ENCODE measurements around the gene NEK10. TPM values are rescaled to one million over a fixed set of nuclear protein-coding genes. Genes with fewer than 3 reads are reported as not detected.

NEK10 gene
- total RNA-seq, 1 experiment from 2014 or later: 0.66 TPM

GRCh38 chr3:27345045-27345444, 24.1 kb downstream of the NEK10 start:
- DNase-seq: no peak
- Histone ChIP-seq H3K79me1 (ENCODE audit: insufficient read depth, low read depth, low read length, poor library complexity, severe bottlenecking) (no peaks in the 10 kb centered on the region), H3K56ac (ENCODE audit: insufficient read length, low read depth, low read length) (no peak overlapping the region), H3K9me3 (ENCODE audit: control insufficient read depth, low read depth, low read length) (no peaks in the 10 kb centered on the region), H2BK5ac (ENCODE audit: insufficient read length, low read length) (no peak overlapping the region), H4K91ac (ENCODE audit: insufficient read length, low read depth, low read length) (no peak overlapping the region), H3K9ac (ENCODE audit: extremely low read depth, insufficient read length, low read length) (no peak overlapping the region), H2AFZ (ENCODE audit: low read length) (no peak overlapping the region), H2BK12ac (ENCODE audit: insufficient read length, low read depth, low read length) (no peak overlapping the region), H3K79me2 (ENCODE audit: insufficient read depth, low read length) (no peaks in the 10 kb centered on the region), H3K4ac (ENCODE audit: low read depth, low read length) (no peak overlapping the region), H3K27ac (ENCODE audit: insufficient read length, low read depth, low read length) (no peak overlapping the region), H3K14ac (ENCODE audit: insufficient read depth, low read length) (no peak overlapping the region), H2BK20ac (ENCODE audit: low read depth, low read length, poor library complexity, severe bottlenecking) (no peak overlapping the region), H3K23ac (ENCODE audit: insufficient read length, low read depth, low read length) (no peak overlapping the region), H3T11ph (ENCODE audit: low read length) (no peak overlapping the region), H3K18ac (ENCODE audit: insufficient read length, low read depth, low read length) (no peak overlapping the region), H2AK5ac (ENCODE audit: insufficient read length, low read length) (no peak overlapping the region), H3K4me2 (ENCODE audit: insufficient read depth, insufficient read length, low read length) (no peak overlapping the region), H3K27me3 (ENCODE audit: insufficient read depth, low read length) (no peaks in the 10 kb centered on the region), H2BK120ac (ENCODE audit: low read depth, low read length, poor library complexity, severe bottlenecking) (no peak overlapping the region), H3K4me1 (ENCODE audit: insufficient read depth, low read length) (no peaks in the 10 kb centered on the region), H2BK15ac (ENCODE audit: low read depth, low read length) (no peak overlapping the region), H4K20me1 (ENCODE audit: control insufficient read depth, insufficient read depth, insufficient read length) (no peaks in the 10 kb centered on the region), H3K23me2 (ENCODE audit: insufficient read length, low read depth, low read length, poor library complexity, severe bottlenecking) (no peaks in the 10 kb centered on the region), H4K5ac (ENCODE audit: insufficient read length, low read depth, low read length) (no peak overlapping the region), H4K8ac (replicated peaks; ENCODE audit: insufficient read length, low read depth, low read length) (no peak overlapping the region)
- Mint-ChIP-seq H3K4me1 (peaks cover 4 to 6% of the 10 kb centered on the region in 2 experiments; a peak in 2 of 4 replicates), H3K27me3 (ENCODE audit: low read depth) (no peaks in the 10 kb centered on the region), H3K27ac (no peak overlapping the region), H3K4me3 (no peak overlapping the region), H3K36me3 (ENCODE audit: insufficient read depth in 1 of 3, low read depth in 3 of 3) (no peaks in the 10 kb centered on the region), H3K9me3 (no peaks in the 10 kb centered on the region)
- no CpG with 5 or more reads among the region's 2 CpGs for WGBS (ENCODE audit: extremely low coverage, insufficient read length, low lambda C conversion rate)
- no peak for TF ChIP-seq CTCF (conservative IDR thresholded peaks at IDR 0.05)

Measured in H9 (cell line).